Globus pallidus (tissue), 1 donor: ENCODE measurements around the gene JOSD2.
A peak's percentile ranks its signal among the peaks of the same experiment; 100 is the strongest.
"Not testable (repeated sequence)": the region's sequence is repeated elsewhere in the genome, so short reads cannot be mapped to it uniquely, and the experiment has no call there.

ENCODE experiments used
- DNase-seq: peaks from one replicate; pipeline ENCODE4 v3.0.0-alpha.2; 2015; ENCODE audit warnings: low spot score

JOSD2 gene

DNA sequence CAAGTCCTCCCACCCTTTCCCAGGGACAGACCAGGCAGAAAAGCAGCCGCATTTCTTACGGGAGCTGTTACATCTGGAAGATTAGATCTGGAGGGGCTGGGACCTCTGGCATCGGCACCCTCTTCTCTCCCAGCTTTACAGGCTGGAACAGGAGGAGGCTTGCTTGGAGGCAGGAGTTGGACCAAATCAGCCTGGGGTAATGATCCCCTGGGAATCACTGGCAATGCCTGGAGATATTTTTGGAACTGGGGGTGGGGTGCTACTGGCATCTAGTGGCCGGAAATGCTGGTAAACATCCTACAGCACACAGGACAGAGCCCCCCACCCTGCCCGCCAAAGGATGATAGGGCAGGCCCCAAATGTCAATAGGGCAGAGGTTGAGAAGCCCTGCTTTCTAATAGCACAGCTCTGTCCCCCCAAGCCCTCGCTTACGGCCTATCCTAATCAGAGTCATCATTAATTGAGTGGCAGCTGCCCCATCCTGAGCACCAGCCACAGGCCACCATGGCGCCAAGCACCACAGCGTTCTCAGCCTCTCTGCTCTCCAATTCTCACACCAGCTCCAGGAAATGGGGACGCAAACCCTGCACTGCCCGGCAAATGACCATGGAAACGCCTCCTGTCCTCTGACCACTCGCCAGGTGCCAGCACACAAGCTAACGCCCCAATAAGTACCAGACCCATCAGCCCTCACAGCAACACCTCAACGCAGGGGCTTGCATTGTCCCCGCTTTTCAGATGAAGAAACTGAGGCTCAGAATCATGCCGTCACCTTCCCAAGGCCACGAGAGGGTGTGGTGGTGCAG is 36.6 kb upstream of the JOSD2 start:
- DNase-seq: peak; percentile 69

DNA sequence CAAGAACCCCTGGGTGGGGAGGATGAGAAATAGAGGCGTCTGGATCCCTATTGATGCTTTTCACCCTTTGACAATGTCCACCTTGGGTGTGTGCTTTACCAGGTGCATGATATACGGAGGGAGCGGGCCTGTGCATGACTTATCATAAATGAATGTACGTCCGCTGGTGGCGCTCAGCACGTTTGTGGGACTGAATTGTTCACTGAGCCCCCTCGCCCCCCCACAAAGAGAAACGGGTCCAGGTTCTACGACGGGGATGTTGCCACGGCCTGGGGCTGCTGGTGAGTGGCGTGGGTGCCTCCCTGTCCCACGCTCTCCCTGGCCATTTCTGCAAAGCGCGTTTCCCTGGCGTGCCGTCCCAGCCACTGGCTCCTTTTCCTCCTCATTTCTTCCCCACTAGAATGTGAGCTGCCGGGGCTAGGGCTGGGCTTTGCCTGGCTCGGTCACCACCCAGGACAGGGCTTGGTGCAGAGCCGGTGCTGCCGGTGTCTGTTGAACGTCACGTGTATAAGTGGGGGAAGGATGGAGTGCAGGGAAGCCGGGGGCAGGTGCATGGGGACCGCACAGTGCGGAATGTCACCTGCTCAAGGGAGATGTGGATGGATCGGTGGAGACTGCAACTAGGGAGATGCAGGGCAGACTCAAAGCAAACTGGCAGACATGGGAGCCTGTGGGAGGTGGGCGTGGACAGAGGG is 35.7 kb upstream of the JOSD2 start:
- no peak for DNase-seq

- no peak for DNase-seq
Measured at GRCh38 chr19:50542943-50543342, 32.0 kb upstream of the JOSD2 start.

DNA sequence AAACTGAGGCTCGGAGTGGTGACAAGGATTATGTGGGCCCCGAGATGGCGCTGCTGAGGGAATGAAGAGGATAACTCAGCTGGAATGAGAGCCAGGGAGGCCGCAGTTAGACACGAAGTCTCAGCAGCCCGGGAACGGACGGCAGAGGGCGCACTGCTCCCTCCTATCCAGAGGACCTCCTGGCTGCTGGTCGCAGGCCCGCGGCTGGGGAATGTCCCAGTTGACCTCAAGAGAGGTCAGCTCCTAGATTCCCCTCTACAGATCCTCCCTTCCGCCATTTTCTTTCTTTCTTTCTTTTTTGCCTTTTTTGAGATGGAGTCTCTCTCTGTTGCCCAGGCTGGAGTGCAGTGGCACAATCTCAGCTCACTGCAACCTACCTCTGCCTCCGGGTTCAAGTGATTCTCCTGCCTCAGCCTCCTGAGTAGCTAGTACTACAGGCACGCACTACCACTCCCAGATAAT is 26.8 kb upstream of the JOSD2 start:
- DNase-seq: peak; percentile 87

DNA sequence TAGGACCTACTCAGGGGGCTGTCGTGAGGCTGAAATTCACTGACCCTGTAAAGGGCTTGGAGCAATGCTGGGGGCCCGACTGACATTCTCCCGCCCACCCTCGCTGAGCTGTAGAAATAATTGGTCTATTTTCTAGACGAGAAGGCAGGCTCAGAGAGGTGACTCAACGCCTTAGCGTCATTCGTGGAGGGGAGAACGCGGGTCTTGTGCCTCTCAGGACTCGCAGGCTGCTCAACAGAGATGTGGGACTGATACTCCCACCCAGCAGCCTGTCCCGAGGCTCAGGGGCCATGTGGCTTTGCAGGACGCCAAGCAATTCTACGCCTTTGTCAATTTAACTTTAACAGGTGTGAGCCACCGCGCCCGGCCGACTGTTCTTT is 26.3 kb upstream of the JOSD2 start:
- no peak for DNase-seq

DNA sequence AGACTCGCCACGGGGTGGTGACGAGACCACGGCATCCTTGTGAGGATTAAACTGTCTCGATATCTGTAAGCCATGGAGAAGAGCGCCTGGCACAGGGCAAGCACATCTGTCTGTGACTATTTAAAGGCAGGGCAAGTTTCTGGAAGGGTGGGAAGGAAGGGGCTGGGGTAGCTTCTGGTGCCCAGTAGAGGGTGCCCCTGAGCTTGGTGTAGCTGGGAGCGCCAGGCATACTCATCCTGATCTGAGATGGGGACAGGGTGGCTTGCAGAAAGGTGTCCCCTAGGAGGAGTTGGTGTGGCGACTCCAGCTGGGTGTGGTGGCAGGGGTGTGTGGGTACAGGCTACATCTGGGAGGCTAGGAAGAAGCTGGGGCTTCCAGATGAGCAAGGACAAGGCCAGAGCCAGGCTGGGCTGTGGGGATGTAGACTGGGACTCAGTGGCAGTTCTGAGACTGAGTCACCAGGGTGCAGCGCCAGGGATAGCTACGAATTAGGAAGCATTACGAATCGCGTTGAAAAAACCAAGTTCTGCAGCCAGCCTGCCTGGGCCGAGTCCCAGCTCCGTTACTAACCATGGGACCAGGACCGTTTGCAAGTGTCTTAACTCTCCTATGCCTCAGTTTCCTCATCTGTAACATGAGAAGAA is 25.8 kb upstream of the JOSD2 start:
- DNase-seq: no peak

- DNase-seq: no peak
Measured at GRCh38 chr19:50535672-50536187, 24.7 kb upstream of the JOSD2 start.

GRCh38 chr19:50534478-50534877 is 23.5 kb upstream of the JOSD2 start:
- no peak for DNase-seq

- no peak for DNase-seq
Measured at GRCh38 chr19:50532952-50533351, 22.0 kb upstream of the JOSD2 start.

- DNase-seq: no peak
Measured at GRCh38 chr19:50531171-50531612, 20.2 kb upstream of the JOSD2 start.

DNA sequence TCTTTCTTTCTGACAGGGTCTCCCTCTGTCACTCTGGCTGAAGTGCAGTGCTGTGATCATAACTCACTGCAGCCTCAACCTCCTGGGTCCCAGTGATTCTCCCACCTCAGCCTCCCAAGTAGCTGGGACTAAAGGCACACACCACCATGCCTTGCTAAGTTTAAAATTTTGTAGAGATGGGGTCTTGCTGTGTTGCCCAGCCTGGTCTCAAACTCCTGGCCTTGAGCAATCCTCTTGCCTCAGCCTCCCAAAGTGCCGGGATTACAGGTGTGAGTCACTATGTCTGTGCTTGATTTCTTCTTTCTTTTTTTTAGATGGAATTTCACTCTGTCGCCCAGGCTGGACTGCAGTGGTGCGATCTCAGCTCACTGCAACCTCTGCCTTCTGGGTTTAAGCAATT is 17.1 kb upstream of the JOSD2 start:
- DNase-seq: not testable (repeated sequence)

- DNase-seq: no peak
Measured at GRCh38 chr19:50522881-50523280, 11.9 kb upstream of the JOSD2 start.

DNA sequence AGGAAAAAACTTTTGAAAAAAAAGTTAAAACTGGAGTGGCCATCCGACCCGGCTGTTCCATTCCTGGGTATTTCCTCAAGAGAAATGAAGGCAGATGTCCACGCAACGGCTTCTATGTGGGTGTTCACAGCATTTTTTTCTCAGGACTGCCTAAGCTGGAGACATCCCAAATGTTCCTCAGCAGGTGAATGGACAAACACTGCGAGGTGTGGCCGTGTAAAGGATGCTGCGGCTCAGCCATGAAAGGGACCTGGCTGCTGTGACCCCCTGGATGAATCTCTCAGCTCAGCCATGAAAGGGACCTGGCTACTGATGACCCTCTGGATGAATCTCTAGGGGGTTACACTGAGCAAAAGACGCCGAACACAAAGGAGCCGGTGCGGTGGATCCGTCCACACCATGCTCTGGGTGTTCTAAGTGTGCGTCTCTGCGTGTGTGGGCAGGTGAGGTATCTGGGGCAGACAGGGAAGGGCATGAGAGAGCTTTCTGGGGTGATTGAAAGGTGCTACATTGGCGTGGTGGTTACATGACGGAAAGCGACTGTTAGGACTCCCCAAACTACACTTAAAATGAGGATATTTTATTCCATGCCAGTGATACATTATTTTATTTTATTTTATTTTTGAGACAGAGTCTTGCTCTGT is 10.0 kb upstream of the JOSD2 start:
- no peak for DNase-seq

DNA sequence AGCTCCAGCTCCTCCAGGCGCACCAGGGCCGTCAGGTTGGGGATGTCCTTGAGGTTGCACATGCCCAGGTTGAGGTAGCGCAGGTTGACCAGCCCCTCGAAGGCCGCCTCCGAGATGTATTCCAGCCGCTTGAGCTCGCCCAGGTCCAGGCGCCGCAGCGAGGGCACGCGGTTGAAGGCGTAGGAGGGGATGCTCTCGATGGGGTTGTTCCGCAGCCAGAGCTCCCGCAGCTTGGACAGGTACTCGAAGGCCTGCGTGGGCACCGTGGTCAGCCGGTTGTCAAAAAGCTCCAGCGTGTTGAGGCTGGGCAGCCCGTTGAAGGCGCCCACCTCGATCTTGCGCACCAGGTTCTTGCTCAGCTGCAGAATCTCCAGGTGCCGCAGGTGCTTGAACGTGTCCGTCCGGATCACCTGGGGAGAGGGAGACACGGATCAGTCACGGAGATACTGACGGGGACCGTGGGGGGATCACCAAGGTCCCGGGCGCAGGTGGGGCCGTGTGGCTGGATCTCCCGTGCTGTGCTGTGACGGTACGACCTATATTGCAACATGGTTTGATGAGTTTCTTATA is 8.1 kb upstream of the JOSD2 start:
- no peak for DNase-seq

GRCh38 chr19:50518091-50519005 is 7.4 kb upstream of the JOSD2 start:
- no peak for DNase-seq

- no peak for DNase-seq
Measured at GRCh38 chr19:50517704-50518075, 6.7 kb upstream of the JOSD2 start.

GRCh38 chr19:50516964-50517703 is 6.1 kb upstream of the JOSD2 start:
- DNase-seq: no peak

GRCh38 chr19:50516456-50516855 is 5.5 kb upstream of the JOSD2 start:
- no peak for DNase-seq

GRCh38 chr19:50515168-50515561 is 4.2 kb upstream of the JOSD2 start:
- DNase-seq: no peak
